H9 (cell line): ENCODE results near the gene IL1RAPL1. TPM values are rescaled to one million over a fixed set of nuclear protein-coding genes. Genes with fewer than 3 reads are reported as not detected.

Source experiments
- DNase-seq: peaks from one replicate; pipeline ENCODE4 v3.0.0-alpha.2; 2017
- H2AFZ ChIP-seq: one replicate; pipeline ENCODE4 v1.6.1; 2013; ENCODE audit warnings: mild to moderate bottlenecking, low read length, control low read depth, moderate library complexity
- H2AK5ac ChIP-seq: 2 replicates; pipeline ENCODE4 v1.6.1; 2013; ENCODE audit warnings: low read length, control low read depth, mixed read lengths; ENCODE audit not compliant: insufficient read length
- H2BK120ac ChIP-seq: one replicate; pipeline ENCODE4 v1.6.1; 2013; ENCODE audit warnings: low read depth, mild to moderate bottlenecking, low read length, control low read depth, inconsistent platforms; ENCODE audit not compliant: poor library complexity, severe bottlenecking
- H2BK12ac ChIP-seq: 2 replicates; pipeline ENCODE4 v1.6.1; 2013; ENCODE audit warnings: low read length, control low read depth, mixed read lengths, low read depth; ENCODE audit not compliant: insufficient read length
- H2BK15ac ChIP-seq: 2 replicates; pipeline ENCODE4 v1.6.1; 2013; ENCODE audit warnings: low read depth, low read length, control low read depth
- H2BK20ac ChIP-seq: one replicate; pipeline ENCODE4 v1.6.1; 2013; ENCODE audit warnings: low read depth, mild to moderate bottlenecking, low read length, control low read depth, inconsistent platforms; ENCODE audit not compliant: poor library complexity, severe bottlenecking
- H2BK5ac ChIP-seq: 2 replicates; pipeline ENCODE4 v1.6.1; 2013; ENCODE audit warnings: low read length, control low read depth, mixed read lengths; ENCODE audit not compliant: insufficient read length
- H3K14ac ChIP-seq: 2 replicates; pipeline ENCODE4 v1.6.1; 2013; ENCODE audit warnings: low read length, control low read depth; ENCODE audit not compliant: insufficient read depth
- H3K18ac ChIP-seq: 2 replicates; pipeline ENCODE4 v1.6.1; 2013; ENCODE audit warnings: low read depth, mild to moderate bottlenecking, mixed read lengths, low read length, control low read depth; ENCODE audit not compliant: insufficient read length
- H3K23ac ChIP-seq: 2 replicates; pipeline ENCODE4 v1.6.1; 2013; ENCODE audit warnings: low read length, control low read depth, mixed read lengths, low read depth; ENCODE audit not compliant: insufficient read length
- H3K23me2 ChIP-seq: 2 replicates; pipeline ENCODE4 v1.6.1; 2013; ENCODE audit warnings: low read depth, mild to moderate bottlenecking, mixed read lengths, low read length, control low read depth; ENCODE audit not compliant: insufficient read length, poor library complexity, severe bottlenecking
- H3K27ac ChIP-seq: 2 replicates; pipeline ENCODE4 v1.5.1; 2013; ENCODE audit warnings: low read length, control low read depth, mixed read lengths, low read depth; ENCODE audit not compliant: insufficient read length
- H3K27me3 ChIP-seq: 2 replicates; pipeline ENCODE4 v1.6.1; 2013; ENCODE audit warnings: low read length, control low read depth, inconsistent platforms; ENCODE audit not compliant: insufficient read depth
- H3K4ac ChIP-seq: 2 replicates; pipeline ENCODE4 v1.6.1; 2013; ENCODE audit warnings: low read depth, mild to moderate bottlenecking, control low read depth, inconsistent platforms, low read length, moderate library complexity
- H3K4me1 ChIP-seq: 2 replicates; pipeline ENCODE4 v1.6.1; 2013; ENCODE audit warnings: low read length, control low read depth, inconsistent platforms; ENCODE audit not compliant: insufficient read depth
- H3K4me2 ChIP-seq: 2 replicates; pipeline ENCODE4 v1.6.1; 2013; ENCODE audit warnings: low read length, control low read depth, mixed read lengths; ENCODE audit not compliant: insufficient read length, insufficient read depth
- H3K56ac ChIP-seq: 2 replicates; pipeline ENCODE4 v1.6.1; 2013; ENCODE audit warnings: low read depth, mild to moderate bottlenecking, mixed read lengths, low read length, control low read depth; ENCODE audit not compliant: insufficient read length
- H3K79me1 ChIP-seq: 2 replicates; pipeline ENCODE4 v1.6.1; 2013; ENCODE audit warnings: low read depth, mild to moderate bottlenecking, moderate library complexity, low read length, control low read depth, inconsistent platforms; ENCODE audit not compliant: insufficient read depth, poor library complexity, severe bottlenecking
- H3K79me2 ChIP-seq: 2 replicates; pipeline ENCODE4 v1.6.1; 2013; ENCODE audit warnings: low read length, control low read depth, inconsistent platforms; ENCODE audit not compliant: insufficient read depth
- H3K9ac ChIP-seq: 2 replicates; pipeline ENCODE4 v1.6.1; 2013; ENCODE audit warnings: low read length, control low read depth, mixed read lengths; ENCODE audit not compliant: insufficient read length; ENCODE audit errors: extremely low read depth
- H3K9me3 ChIP-seq: one replicate; pipeline ENCODE4 v1.6.1; 2013; ENCODE audit warnings: low read depth, low read length, inconsistent platforms; ENCODE audit not compliant: control insufficient read depth
- H3T11ph ChIP-seq: one replicate; pipeline ENCODE4 v1.6.1; 2013; ENCODE audit warnings: mild to moderate bottlenecking, low read length, control low read depth, inconsistent platforms
- H4K20me1 ChIP-seq: one replicate; pipeline ENCODE4 v1.6.1; 2013; ENCODE audit not compliant: control insufficient read depth, insufficient read length, insufficient read depth
- H4K5ac ChIP-seq: 2 replicates; pipeline ENCODE4 v1.6.1; 2013; ENCODE audit warnings: low read depth, mild to moderate bottlenecking, mixed read lengths, low read length, control low read depth; ENCODE audit not compliant: insufficient read length
- H4K8ac ChIP-seq: replicated peaks from 2 replicates; pipeline ENCODE4 v1.6.1; 2013; ENCODE audit warnings: low read length, control low read depth, mixed read lengths, low read depth; ENCODE audit not compliant: insufficient read length
- H4K91ac ChIP-seq: 2 replicates; pipeline ENCODE4 v1.6.1; 2013; ENCODE audit warnings: low read depth, mild to moderate bottlenecking, moderate library complexity, mixed read lengths, low read length, control low read depth; ENCODE audit not compliant: insufficient read length
- H3K27ac Mint-ChIP-seq, 3 experiments: 2 replicates in 2 of 3; 3 replicates in 1 of 3; pipeline ENCODE4 v1.8.0; 2020 to 2021; ENCODE audit warnings: mixed read lengths in 3 of 3, mild to moderate bottlenecking in 1 of 3, moderate library complexity in 1 of 3
- H3K27me3 Mint-ChIP-seq: 2 replicates; pipeline ENCODE4 v1.8.0; 2021; ENCODE audit warnings: low read depth, mild to moderate bottlenecking, moderate library complexity, mixed read lengths
- H3K36me3 Mint-ChIP-seq, 3 experiments: 2 replicates in 2 of 3; 3 replicates in 1 of 3; pipeline ENCODE4 v1.8.0; 2020 to 2021; ENCODE audit warnings: low read depth in 3 of 3, mixed read lengths in 3 of 3; ENCODE audit not compliant: insufficient read depth in 1 of 3
- H3K4me1 Mint-ChIP-seq, 2 experiments: 2 replicates each; pipeline ENCODE4 v1.8.0; 2020; ENCODE audit warnings: mixed read lengths in 2 of 2
- H3K4me3 Mint-ChIP-seq, 2 experiments: 2 replicates in 1 of 2; 3 replicates in 1 of 2; pipeline ENCODE4 v1.8.0; 2020 to 2021; ENCODE audit warnings: mild to moderate bottlenecking in 2 of 2, mixed read lengths in 2 of 2, moderate library complexity in 1 of 2
- H3K9me3 Mint-ChIP-seq, 2 experiments: 2 replicates in 1 of 2; 3 replicates in 1 of 2; pipeline ENCODE4 v1.8.0; 2020; ENCODE audit warnings: mild to moderate bottlenecking in 2 of 2, mixed read lengths in 2 of 2, moderate library complexity in 1 of 2
- WGBS: extraction: QIAGEN DNeasy Blood & Tissue Kit; methylation state at CpG from one replicate; pipeline ENCODE4 v1.1.7; 2013; ENCODE audit warnings: missing lambda C conversion rate, low lambda C conversion rate, mixed read lengths; ENCODE audit not compliant: insufficient read length; ENCODE audit errors: extremely low coverage; 5-methylcytosine and 5-hydroxymethylcytosine counted together
- total RNA-seq: library from RNA; stranded (reverse); gene quantifications from 2 replicates; pipeline ENCODE4 v1.2.1, GENCODE V29; 2021
- TF ChIP-seq, protein P1 (sequence below): fragments of 200-600 bp; sonication (generic); conservative IDR thresholded peaks from 3 replicates; pipeline ENCODE4 v1.8.0; 2021; ENCODE audit warnings: antibody characterized with exemption, mild to moderate bottlenecking

The IL1RAPL1 gene
- total RNA-seq, 1 experiment from 2014 or later, result 0.31 TPM

DNA sequence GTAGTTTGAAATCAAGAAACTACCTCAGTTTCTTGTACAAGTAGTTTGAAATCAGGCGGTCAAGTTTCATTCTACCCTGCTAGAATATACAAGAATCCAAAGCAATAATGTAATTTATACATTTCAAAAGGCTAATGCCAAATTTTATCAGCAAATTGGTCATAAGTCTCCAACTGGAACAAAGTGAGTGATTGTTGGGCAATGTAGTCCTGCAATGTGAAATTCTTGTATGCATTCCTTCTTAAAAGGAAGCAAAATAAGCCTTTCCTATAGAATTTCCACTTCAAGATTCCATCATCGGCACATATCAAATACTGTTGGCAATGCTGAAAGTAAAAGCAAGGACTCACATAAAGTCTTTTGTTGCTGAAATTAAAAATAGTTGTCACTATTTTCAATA, 334.9 kb downstream of the IL1RAPL1 start:
- Mint-ChIP-seq H3K36me3 (no peaks in the 10 kb centered on the region), H3K4me3 (no peak overlapping the region), H3K27ac (no peak overlapping the region), H3K27me3 (no peaks in the 10 kb centered on the region), H3K9me3 (peaks cover 3 to 49% of the 10 kb centered on the region in 2 experiments; a peak in 4 of 5 replicates), H3K4me1 (peaks cover 21 to 30% of the 10 kb centered on the region in 2 experiments)
- Histone ChIP-seq H3K27ac (no peak overlapping the region), H3K4ac (no peak overlapping the region), H3K23me2 (no peaks in the 10 kb centered on the region), H3K27me3 (no peaks in the 10 kb centered on the region), H4K5ac (no peak overlapping the region), H2BK120ac (no peak overlapping the region), H3K18ac (no peak overlapping the region), H3K14ac (no peak overlapping the region), H3T11ph (no peak overlapping the region), H4K8ac (no peak overlapping the region), H3K79me1 (no peaks in the 10 kb centered on the region), H3K23ac (no peak overlapping the region), H2BK12ac (no peak overlapping the region), H2AK5ac (no peak overlapping the region), H2AFZ (no peak overlapping the region), H3K9me3 (no peaks in the 10 kb centered on the region), H2BK20ac (no peak overlapping the region), H3K79me2 (no peaks in the 10 kb centered on the region), H3K4me1 (no peaks in the 10 kb centered on the region; the same call in 1 of the 2 replicates), H2BK15ac (no peak overlapping the region), H3K56ac (no peak overlapping the region), H2BK5ac (no peak overlapping the region), H4K91ac (no peak overlapping the region), H3K4me2 (no peak overlapping the region), H3K9ac (no peak overlapping the region), H4K20me1 (no peaks in the 10 kb centered on the region)
- DNase-seq, result no peak
- TF ChIP-seq, protein P1, sequence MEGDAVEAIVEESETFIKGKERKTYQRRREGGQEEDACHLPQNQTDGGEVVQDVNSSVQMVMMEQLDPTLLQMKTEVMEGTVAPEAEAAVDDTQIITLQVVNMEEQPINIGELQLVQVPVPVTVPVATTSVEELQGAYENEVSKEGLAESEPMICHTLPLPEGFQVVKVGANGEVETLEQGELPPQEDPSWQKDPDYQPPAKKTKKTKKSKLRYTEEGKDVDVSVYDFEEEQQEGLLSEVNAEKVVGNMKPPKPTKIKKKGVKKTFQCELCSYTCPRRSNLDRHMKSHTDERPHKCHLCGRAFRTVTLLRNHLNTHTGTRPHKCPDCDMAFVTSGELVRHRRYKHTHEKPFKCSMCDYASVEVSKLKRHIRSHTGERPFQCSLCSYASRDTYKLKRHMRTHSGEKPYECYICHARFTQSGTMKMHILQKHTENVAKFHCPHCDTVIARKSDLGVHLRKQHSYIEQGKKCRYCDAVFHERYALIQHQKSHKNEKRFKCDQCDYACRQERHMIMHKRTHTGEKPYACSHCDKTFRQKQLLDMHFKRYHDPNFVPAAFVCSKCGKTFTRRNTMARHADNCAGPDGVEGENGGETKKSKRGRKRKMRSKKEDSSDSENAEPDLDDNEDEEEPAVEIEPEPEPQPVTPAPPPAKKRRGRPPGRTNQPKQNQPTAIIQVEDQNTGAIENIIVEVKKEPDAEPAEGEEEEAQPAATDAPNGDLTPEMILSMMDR, result no peak
- no CpG with 5 or more reads among the region's 2 CpGs for WGBS
